Gastrocnemius medialis (tissue), 4 donors: ENCODE results near the gene SGPL1.

Experiments
- POLR2A ChIP-seq, 2 donors: fragments of 450-650 bp; IDR thresholded peaks; one replicate each; pipeline ENCODE4 v1.6.1; 2017; ENCODE audit warnings: antibody characterized with exemption in 2 of 2, mild to moderate bottlenecking in 2 of 2, moderate library complexity in 2 of 2
- TF ChIP-seq, protein P1 (sequence below), 5 experiments: fragments of 450-650 bp in 3 of 5; fragments of 200-600 bp in 2 of 5; sonication (generic) in 2 of 5; IDR thresholded peaks in 4 of 5; conservative IDR thresholded peaks in 1 of 5; 1 replicate in 4 of 5; 2 replicates in 1 of 5; pipeline ENCODE4 v1.5.1; 2016 to 2019; ENCODE audit warnings: antibody characterized with exemption in 5 of 5, mild to moderate bottlenecking in 3 of 5, moderate library complexity in 3 of 5

DNA sequence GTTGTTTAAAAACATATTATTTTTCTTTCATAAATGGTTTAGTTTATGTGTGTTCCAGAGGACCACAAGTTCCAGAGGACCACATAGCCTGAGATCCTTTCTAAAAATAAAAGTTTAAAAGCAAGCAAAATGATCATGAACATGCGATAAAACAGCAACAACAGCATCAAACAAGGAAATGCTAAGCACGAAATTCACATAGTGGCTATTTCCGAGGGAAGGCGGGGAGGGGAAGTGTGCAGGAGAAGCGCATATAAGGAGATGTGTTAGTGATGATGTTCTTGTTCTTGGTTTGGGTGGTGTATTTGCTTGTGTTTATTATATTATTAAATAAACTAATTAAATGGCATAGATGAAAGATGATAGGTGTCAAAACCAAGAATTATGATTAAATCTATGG is 31.7 kb upstream of the SGPL1 start:
- no peak for TF ChIP-seq POLR2A (IDR thresholded peaks at IDR 0.05)
- TF ChIP-seq, protein P1, sequence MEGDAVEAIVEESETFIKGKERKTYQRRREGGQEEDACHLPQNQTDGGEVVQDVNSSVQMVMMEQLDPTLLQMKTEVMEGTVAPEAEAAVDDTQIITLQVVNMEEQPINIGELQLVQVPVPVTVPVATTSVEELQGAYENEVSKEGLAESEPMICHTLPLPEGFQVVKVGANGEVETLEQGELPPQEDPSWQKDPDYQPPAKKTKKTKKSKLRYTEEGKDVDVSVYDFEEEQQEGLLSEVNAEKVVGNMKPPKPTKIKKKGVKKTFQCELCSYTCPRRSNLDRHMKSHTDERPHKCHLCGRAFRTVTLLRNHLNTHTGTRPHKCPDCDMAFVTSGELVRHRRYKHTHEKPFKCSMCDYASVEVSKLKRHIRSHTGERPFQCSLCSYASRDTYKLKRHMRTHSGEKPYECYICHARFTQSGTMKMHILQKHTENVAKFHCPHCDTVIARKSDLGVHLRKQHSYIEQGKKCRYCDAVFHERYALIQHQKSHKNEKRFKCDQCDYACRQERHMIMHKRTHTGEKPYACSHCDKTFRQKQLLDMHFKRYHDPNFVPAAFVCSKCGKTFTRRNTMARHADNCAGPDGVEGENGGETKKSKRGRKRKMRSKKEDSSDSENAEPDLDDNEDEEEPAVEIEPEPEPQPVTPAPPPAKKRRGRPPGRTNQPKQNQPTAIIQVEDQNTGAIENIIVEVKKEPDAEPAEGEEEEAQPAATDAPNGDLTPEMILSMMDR (IDR thresholded peaks at IDR 0.05 in 4 of 5, conservative IDR thresholded peaks at IDR 0.05 in 1 of 5) = no peak
